DOHH2 (cell line): ENCODE data around the gene KIDINS220.

Experiments
- H3F3A ChIP-seq: fragments of 200-600 bp; sonication (generic), shearing (Covaris generic); 2 replicates; pipeline ENCODE4 v1.6.0; 2016; ENCODE audit warnings: antibody characterized with exemption, mild to moderate bottlenecking; ENCODE audit not compliant: control insufficient read depth, insufficient read depth
- H3K27ac ChIP-seq: fragments of 200-600 bp; sonication (generic); 2 replicates; pipeline ENCODE4 v1.5.1; 2014; ENCODE audit warnings: low read depth, mild to moderate bottlenecking, low read length, moderate library complexity
- H3K27me3 ChIP-seq: fragments of 200-600 bp; sonication (generic); 2 replicates; pipeline ENCODE4 v1.6.1; 2014; ENCODE audit warnings: mild to moderate bottlenecking, low read length, mixed read lengths; ENCODE audit not compliant: control insufficient read depth
- H3K36me3 ChIP-seq: fragments of 200-600 bp; sonication (generic); 2 replicates; pipeline ENCODE4 v1.6.1; 2014; ENCODE audit warnings: mild to moderate bottlenecking, low read length, moderate library complexity, mixed read lengths; ENCODE audit not compliant: control insufficient read depth
- H3K4me1 ChIP-seq: fragments of 200-600 bp; sonication (generic); 2 replicates; pipeline ENCODE4 v1.6.1; 2014; ENCODE audit warnings: mild to moderate bottlenecking, low read length, mixed read lengths; ENCODE audit not compliant: control insufficient read depth
- H3K4me2 ChIP-seq: fragments of 200-600 bp; sonication (generic); 2 replicates; pipeline ENCODE4 v1.6.0; 2014; ENCODE audit warnings: mild to moderate bottlenecking, low read length, moderate library complexity
- H3K4me3 ChIP-seq: fragments of 200-600 bp; sonication (generic); 2 replicates; pipeline ENCODE4 v1.5.1; 2014; ENCODE audit warnings: mild to moderate bottlenecking, low read length, mixed read lengths
- H3K79me2 ChIP-seq: fragments of 200-600 bp; sonication (generic); 2 replicates; pipeline ENCODE4 v1.6.1; 2014; ENCODE audit warnings: mild to moderate bottlenecking, low read length, mixed read lengths; ENCODE audit not compliant: control insufficient read depth
- H3K9me2 ChIP-seq: fragments of 200-600 bp; sonication (generic); replicated peaks from 2 replicates; pipeline ENCODE4 v1.6.1; 2014; ENCODE audit warnings: mild to moderate bottlenecking, low read length, mixed read lengths; ENCODE audit not compliant: control insufficient read depth
- H3K9me3 ChIP-seq: fragments of 200-600 bp; sonication (generic); 2 replicates; pipeline ENCODE4 v1.6.1; 2014; ENCODE audit warnings: antibody characterized with exemption, low read length, mixed read lengths; ENCODE audit not compliant: control insufficient read depth, insufficient read depth
- H4K20me1 ChIP-seq: fragments of 200-600 bp; sonication (generic); 2 replicates; pipeline ENCODE4 v1.6.0; 2014; ENCODE audit warnings: low read depth, mild to moderate bottlenecking, antibody characterized with exemption, low read length, moderate library complexity; ENCODE audit not compliant: control insufficient read depth, insufficient read depth
- EZH2phosphoT487 ChIP-seq: fragments of 200-600 bp; sonication (generic); IDR thresholded peaks from 2 replicates; pipeline ENCODE4 v1.6.1; 2017; ENCODE audit warnings: borderline replicate concordance, mild to moderate bottlenecking, antibody characterized with exemption, low read length, moderate library complexity, mixed read lengths
- TF ChIP-seq, protein P1 (sequence below): fragments of 200-600 bp; sonication (generic); IDR thresholded peaks from one replicate; pipeline ENCODE4 v1.5.1; 2014; ENCODE audit warnings: antibody characterized with exemption, mild to moderate bottlenecking, low read depth, low read length; ENCODE audit not compliant: poor library complexity, severe bottlenecking

KIDINS220 gene

DNA sequence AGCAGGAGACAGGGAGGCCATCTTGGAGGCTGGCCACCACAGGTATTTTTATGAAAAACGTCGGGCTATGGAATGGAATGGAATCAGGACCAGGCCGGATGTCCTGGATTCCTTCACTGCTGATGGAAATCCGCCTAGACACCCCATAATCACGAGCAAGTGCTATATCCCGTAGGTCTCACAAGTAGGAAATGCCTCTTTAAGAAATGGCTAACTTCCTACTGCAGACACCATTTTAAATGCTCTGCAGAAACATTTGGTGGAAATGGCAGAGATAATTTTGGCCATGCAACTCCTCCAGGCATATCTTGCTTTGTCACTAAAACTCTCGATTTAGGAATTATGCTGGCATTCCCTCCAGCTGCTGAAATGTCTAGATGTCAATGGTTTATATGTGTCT lies 137.6 kb downstream of the KIDINS220 start:
- Histone ChIP-seq H3K9me2 (no peaks in the 10 kb centered on the region), H3K4me1 (no peaks in the 10 kb centered on the region), H3K79me2 (no peaks in the 10 kb centered on the region), H4K20me1 (no peaks in the 10 kb centered on the region), H3K27me3 (no peaks in the 10 kb centered on the region), H3K36me3 (no peaks in the 10 kb centered on the region), H3K4me2 (no peak overlapping the region), H3K9me3 (no peaks in the 10 kb centered on the region), H3F3A (no peaks in the 10 kb centered on the region; the same call in 1 of the 2 replicates), H3K4me3 (no peak overlapping the region), H3K27ac (no peak overlapping the region)
- no peak for TF ChIP-seq EZH2phosphoT487
- TF ChIP-seq, protein P1, sequence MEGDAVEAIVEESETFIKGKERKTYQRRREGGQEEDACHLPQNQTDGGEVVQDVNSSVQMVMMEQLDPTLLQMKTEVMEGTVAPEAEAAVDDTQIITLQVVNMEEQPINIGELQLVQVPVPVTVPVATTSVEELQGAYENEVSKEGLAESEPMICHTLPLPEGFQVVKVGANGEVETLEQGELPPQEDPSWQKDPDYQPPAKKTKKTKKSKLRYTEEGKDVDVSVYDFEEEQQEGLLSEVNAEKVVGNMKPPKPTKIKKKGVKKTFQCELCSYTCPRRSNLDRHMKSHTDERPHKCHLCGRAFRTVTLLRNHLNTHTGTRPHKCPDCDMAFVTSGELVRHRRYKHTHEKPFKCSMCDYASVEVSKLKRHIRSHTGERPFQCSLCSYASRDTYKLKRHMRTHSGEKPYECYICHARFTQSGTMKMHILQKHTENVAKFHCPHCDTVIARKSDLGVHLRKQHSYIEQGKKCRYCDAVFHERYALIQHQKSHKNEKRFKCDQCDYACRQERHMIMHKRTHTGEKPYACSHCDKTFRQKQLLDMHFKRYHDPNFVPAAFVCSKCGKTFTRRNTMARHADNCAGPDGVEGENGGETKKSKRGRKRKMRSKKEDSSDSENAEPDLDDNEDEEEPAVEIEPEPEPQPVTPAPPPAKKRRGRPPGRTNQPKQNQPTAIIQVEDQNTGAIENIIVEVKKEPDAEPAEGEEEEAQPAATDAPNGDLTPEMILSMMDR: no peak

DNA sequence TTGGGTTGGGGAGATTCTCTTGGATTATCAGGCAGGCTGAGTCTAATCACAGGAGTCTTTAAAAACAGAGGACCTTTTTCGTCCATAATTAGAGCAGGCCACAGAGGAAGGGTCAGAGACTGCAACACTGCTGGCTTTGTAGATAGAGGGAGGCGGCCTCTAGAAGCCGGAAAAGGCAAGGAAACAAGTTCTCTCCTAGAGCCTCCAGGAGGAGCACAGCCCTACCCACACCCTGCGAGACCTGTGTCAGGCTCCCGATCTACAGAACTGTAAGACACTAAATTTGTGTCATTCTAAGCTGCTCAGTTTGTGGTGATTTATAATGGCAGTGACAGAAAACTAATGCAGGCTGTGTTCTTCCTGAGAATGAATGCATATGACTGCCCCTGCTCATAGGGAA lies 140.2 kb downstream of the KIDINS220 start:
- H3K4me1 ChIP-seq: no peaks in the 10 kb centered on the region
- no peaks in the 10 kb centered on the region for H3K27me3 ChIP-seq
- H3K9me2 ChIP-seq: no peaks in the 10 kb centered on the region
- no peaks in the 10 kb centered on the region for H3K9me3 ChIP-seq
- H3K4me2 ChIP-seq: no peak overlapping the region
- TF ChIP-seq EZH2phosphoT487: no peak
- TF ChIP-seq, protein P1: no peak
- H3F3A ChIP-seq: no peaks in the 10 kb centered on the region; the same call in 1 of the 2 replicates
- no peak overlapping the region for H3K27ac ChIP-seq
- no peaks in the 10 kb centered on the region for H4K20me1 ChIP-seq
- no peak overlapping the region for H3K4me3 ChIP-seq
- no peaks in the 10 kb centered on the region for H3K79me2 ChIP-seq
- no peaks in the 10 kb centered on the region for H3K36me3 ChIP-seq

DNA sequence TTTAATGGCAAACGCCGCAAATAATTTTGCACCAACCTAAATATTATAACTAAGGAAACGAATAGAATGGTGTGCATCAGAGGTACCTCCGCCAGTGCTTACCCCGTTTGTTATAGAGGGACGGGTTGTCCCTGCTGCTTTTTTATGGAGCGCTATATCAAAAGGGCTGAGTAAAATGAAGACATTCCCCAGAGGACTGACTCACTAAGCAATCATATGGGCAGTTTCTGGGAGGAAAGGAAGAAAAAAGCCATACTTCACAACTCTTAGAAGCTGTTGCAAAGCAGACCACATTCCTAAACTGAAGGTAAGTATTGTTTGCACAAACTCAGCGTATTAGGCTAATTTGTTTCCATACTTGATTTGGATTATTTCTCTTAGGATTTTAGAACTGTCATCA lies 142.7 kb downstream of the KIDINS220 start:
- H3K27me3 ChIP-seq: no peaks in the 10 kb centered on the region
- H3K36me3 ChIP-seq: no peaks in the 10 kb centered on the region
- H3K4me3 ChIP-seq: no peak overlapping the region
- no peak for TF ChIP-seq EZH2phosphoT487
- TF ChIP-seq, protein P1: no peak
- H3K4me2 ChIP-seq: no peak overlapping the region
- H3F3A ChIP-seq: no peaks in the 10 kb centered on the region; the same call in 1 of the 2 replicates
- no peaks in the 10 kb centered on the region for H4K20me1 ChIP-seq
- no peaks in the 10 kb centered on the region for H3K4me1 ChIP-seq
- no peaks in the 10 kb centered on the region for H3K9me3 ChIP-seq
- H3K9me2 ChIP-seq: no peaks in the 10 kb centered on the region
- H3K79me2 ChIP-seq: no peaks in the 10 kb centered on the region
- H3K27ac ChIP-seq: no peak overlapping the region
